ENCODE data around the gene MTA1. TPM values are rescaled to one million over a fixed set of nuclear protein-coding genes. Genes with fewer than 3 reads are reported as not detected.

Gene MTA1
- total RNA-seq, 2 experiments from 2014 or later = 103 to 217 TPM

DNA sequence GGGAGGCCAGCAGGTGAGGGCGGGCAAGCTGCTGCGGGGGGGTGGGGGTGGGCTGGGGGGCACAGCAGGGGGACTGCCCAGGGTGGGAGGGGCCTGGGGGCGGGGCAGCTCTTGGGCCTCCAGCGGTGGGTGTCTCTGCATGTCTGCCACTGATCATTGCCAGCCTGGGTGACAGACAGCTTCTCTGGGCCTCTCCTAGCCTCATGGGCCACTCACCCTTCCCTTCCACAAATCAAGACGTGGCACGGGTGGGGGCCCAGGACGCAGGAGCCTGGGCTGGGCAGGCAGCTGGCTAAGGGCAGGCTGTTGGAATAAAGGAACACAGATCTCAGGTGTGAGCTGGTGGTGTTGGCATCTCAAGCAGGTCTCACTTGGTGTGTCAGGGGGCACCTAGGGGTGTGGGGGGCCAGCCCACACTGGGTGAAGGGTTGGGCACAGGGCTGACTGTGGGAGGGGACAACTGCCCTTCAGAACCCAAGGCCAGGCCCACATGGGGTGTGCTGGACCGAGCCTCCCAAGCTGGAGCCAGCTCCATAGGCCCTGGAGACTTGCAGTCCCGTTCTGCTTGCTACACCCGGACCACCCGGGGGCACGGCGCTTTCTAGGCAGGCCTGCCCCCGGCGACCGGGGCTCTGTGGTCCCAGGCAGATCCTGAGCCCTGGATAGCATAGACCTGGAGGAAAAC lies 74.4 kb downstream of the MTA1 start:
- no peak overlapping the region for H3K27ac ChIP-seq (ENCODE audit: low read depth, low read length, poor library complexity, severe bottlenecking)
- no peaks in the 10 kb centered on the region for H3K9me3 ChIP-seq (ENCODE audit: low read length)
- CTCF ChIA-PET (ENCODE audit: unreplicated experiment) = no interaction called here
- POLR2A ChIA-PET = no interaction called here
- H4K20me1 ChIP-seq (ENCODE audit: insufficient read depth, low read length) = peaks cover 4% of the 10 kb centered on the region; the same call in 1 of the 2 replicates
- no peak for DNase-seq (ENCODE audit: low spot score)
- no peaks in the 10 kb centered on the region for H3K9me2 ChIP-seq (ENCODE audit: insufficient read depth, low read length)
- H2AFZ ChIP-seq (ENCODE audit: low read length) = no peak overlapping the region
- peaks cover 16% of the 10 kb centered on the region for H3K4me1 ChIP-seq (ENCODE audit: insufficient read depth, low read length, poor library complexity, severe bottlenecking)
- H3K4me3 ChIP-seq (ENCODE audit: low read depth, low read length, poor library complexity, severe bottlenecking) = no peak overlapping the region
- H3K36me3 ChIP-seq (ENCODE audit: insufficient read depth, low read length) = peaks cover 16% of the 10 kb centered on the region
- H3K4me2 ChIP-seq (ENCODE audit: low read length) = no peak overlapping the region
- intact Hi-C loops (cut with micrococcal nuclease; ENCODE audit: unreplicated experiment) = no loop called here
- H3K79me2 ChIP-seq (ENCODE audit: insufficient read depth, low read depth, low read length) = 0 out of 2 replicates have a peak, but pooled peaks cover 6% of the 10 kb centered on the region
- TF ChIP-seq, protein P1, sequence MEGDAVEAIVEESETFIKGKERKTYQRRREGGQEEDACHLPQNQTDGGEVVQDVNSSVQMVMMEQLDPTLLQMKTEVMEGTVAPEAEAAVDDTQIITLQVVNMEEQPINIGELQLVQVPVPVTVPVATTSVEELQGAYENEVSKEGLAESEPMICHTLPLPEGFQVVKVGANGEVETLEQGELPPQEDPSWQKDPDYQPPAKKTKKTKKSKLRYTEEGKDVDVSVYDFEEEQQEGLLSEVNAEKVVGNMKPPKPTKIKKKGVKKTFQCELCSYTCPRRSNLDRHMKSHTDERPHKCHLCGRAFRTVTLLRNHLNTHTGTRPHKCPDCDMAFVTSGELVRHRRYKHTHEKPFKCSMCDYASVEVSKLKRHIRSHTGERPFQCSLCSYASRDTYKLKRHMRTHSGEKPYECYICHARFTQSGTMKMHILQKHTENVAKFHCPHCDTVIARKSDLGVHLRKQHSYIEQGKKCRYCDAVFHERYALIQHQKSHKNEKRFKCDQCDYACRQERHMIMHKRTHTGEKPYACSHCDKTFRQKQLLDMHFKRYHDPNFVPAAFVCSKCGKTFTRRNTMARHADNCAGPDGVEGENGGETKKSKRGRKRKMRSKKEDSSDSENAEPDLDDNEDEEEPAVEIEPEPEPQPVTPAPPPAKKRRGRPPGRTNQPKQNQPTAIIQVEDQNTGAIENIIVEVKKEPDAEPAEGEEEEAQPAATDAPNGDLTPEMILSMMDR (conservative IDR thresholded peaks at IDR 0.05; ENCODE audit: low read length) = no peak
- TF ChIP-seq EZH2phosphoT487 (IDR thresholded peaks at IDR 0.05; ENCODE audit: borderline replicate concordance, low read depth, low read length) = no peak
- no TSS peak for BruUV-seq (replicated peaks)

DNA sequence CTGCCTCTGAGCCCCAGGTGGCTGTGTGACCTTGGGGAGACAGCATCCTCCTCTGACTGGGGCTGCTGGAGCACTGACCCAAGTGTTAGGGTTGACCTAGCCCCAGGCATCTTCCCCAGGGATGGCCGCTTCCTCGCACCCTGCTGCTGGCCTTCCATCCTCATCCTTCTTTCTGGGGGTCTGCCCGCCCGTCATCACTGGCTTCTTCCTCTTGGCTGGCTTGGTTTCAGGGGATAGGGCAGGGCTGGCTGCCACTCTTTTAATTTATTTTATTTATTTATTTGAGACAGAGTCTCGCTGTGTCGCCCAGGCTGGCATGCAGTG lies 74.9 kb downstream of the MTA1 start:
- no peaks in the 10 kb centered on the region for H3K9me3 ChIP-seq (ENCODE audit: low read length)
- CTCF ChIA-PET (ENCODE audit: unreplicated experiment) = no interaction called here
- H2AFZ ChIP-seq (ENCODE audit: low read length) = no peak overlapping the region
- intact Hi-C loops (cut with micrococcal nuclease; ENCODE audit: unreplicated experiment) = no loop called here
- no peak overlapping the region for H3K27ac ChIP-seq (ENCODE audit: low read depth, low read length, poor library complexity, severe bottlenecking)
- H3K36me3 ChIP-seq (ENCODE audit: insufficient read depth, low read length) = peaks cover 19% of the 10 kb centered on the region
- POLR2A ChIA-PET = no interaction called here
- H4K20me1 ChIP-seq (ENCODE audit: insufficient read depth, low read length) = peaks cover 4% of the 10 kb centered on the region; the same call in 1 of the 2 replicates
- 0 out of 2 replicates have a peak, but pooled peaks cover 6% of the 10 kb centered on the region for H3K79me2 ChIP-seq (ENCODE audit: insufficient read depth, low read depth, low read length)
- no peak overlapping the region for H3K4me3 ChIP-seq (ENCODE audit: low read depth, low read length, poor library complexity, severe bottlenecking)
- no peak for DNase-seq (ENCODE audit: low spot score)
- H3K4me2 ChIP-seq (ENCODE audit: low read length) = no peak overlapping the region
- BruUV-seq (replicated peaks) = no TSS peak
- H3K4me1 ChIP-seq (ENCODE audit: insufficient read depth, low read length, poor library complexity, severe bottlenecking) = peaks cover 11% of the 10 kb centered on the region
- H3K9me2 ChIP-seq (ENCODE audit: insufficient read depth, low read length) = no peaks in the 10 kb centered on the region
- no peak for TF ChIP-seq EZH2phosphoT487 (IDR thresholded peaks at IDR 0.05; ENCODE audit: borderline replicate concordance, low read depth, low read length)
- TF ChIP-seq, protein P1 (conservative IDR thresholded peaks at IDR 0.05; ENCODE audit: low read length) = no peak

Data from OCI-LY7 (cell line).